ENCODE results near the gene CFAP410.

CFAP410 gene

DNA sequence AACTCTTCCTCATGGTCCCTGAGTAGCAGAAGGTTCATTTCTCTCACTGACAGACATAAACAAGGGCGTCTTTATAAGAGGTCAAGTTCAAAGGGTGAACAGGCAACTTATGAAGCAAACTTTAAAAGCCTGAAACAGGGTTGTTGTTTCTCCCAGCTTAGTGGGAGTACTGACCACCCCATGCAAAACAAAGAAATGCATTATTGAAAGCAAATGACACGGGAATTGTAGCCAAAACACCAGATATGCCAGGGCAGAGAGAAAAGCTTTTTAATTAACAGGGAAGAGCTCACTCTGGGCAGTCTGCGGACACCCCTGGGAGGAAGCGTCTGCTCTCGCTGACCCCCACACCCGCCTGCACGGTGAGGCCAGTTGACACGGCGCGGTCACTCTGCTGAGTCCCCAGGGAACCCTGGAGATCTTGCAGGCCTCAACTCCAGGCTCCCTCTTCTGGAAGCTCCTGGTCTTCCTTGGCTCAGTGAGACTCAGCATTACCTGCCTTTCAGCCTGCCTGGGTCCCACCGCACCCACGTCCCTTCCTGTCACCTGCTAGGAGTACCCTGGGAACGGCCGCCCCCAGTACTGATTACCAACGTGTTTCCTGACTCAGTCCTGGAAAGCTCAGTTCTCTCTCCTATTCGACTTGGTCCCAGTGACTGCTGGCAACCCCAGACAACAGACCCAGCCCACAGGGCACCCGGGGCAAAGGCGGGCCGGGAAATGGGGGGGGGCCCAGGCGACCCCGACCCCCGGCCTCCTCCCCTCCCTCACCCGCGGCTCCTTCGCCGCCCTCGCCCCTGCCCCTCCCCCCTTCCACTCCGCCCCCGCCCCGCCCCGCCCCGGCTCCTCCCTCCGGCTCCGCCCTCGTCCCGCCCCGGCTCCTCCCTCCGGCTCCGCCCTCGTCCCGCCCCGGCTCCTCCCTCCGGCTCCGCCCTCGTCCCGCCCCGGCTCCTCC lies 972 bp downstream of the CFAP410 start:
- H3K4me1 ChIP-seq (ENCODE audit: insufficient read depth, low read length, severe bottlenecking) = peaks cover 15% of the 10 kb centered on the region
- no peaks in the 10 kb centered on the region for H3K27me3 ChIP-seq (ENCODE audit: insufficient read depth, low read length)
- TF ChIP-seq, protein P1, sequence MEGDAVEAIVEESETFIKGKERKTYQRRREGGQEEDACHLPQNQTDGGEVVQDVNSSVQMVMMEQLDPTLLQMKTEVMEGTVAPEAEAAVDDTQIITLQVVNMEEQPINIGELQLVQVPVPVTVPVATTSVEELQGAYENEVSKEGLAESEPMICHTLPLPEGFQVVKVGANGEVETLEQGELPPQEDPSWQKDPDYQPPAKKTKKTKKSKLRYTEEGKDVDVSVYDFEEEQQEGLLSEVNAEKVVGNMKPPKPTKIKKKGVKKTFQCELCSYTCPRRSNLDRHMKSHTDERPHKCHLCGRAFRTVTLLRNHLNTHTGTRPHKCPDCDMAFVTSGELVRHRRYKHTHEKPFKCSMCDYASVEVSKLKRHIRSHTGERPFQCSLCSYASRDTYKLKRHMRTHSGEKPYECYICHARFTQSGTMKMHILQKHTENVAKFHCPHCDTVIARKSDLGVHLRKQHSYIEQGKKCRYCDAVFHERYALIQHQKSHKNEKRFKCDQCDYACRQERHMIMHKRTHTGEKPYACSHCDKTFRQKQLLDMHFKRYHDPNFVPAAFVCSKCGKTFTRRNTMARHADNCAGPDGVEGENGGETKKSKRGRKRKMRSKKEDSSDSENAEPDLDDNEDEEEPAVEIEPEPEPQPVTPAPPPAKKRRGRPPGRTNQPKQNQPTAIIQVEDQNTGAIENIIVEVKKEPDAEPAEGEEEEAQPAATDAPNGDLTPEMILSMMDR (IDR thresholded peaks at IDR 0.05; ENCODE audit: low read length) = no peak
- TF ChIP-seq EZH2 (IDR thresholded peaks at IDR 0.05; ENCODE audit: borderline replicate concordance, low read length) = no peak
- no peak overlapping the region for H3K9ac ChIP-seq (ENCODE audit: low read length)
- H3K9me2 ChIP-seq (ENCODE audit: low read depth, low read length) = no peaks in the 10 kb centered on the region
- peaks cover 10% of the 10 kb centered on the region; the same call in 1 of the 2 replicates for H3K36me3 ChIP-seq (ENCODE audit: insufficient read depth, low read length)
- no peaks in the 10 kb centered on the region for H3K79me2 ChIP-seq (ENCODE audit: insufficient read depth, low read length)
- H3F3A ChIP-seq (ENCODE audit: insufficient read depth, low read length) = peaks cover 4% of the 10 kb centered on the region; the same call in 1 of the 2 replicates
- H2AFZ ChIP-seq (ENCODE audit: low read length) = no peak overlapping the region
- no peak overlapping the region for H3K27ac ChIP-seq (ENCODE audit: low read depth, low read length, poor library complexity, severe bottlenecking)
- H3K4me2 ChIP-seq (ENCODE audit: low read length) = peak overlapping the region; percentile 62; the same call in 1 of the 2 replicates
- H3K4me3 ChIP-seq (ENCODE audit: low read depth, low read length, poor library complexity, severe bottlenecking) = peak overlapping the region; percentile 50
- no peaks in the 10 kb centered on the region for H3K9me3 ChIP-seq (ENCODE audit: low read length)
- H4K20me1 ChIP-seq (ENCODE audit: insufficient read depth, low read length) = no peaks in the 10 kb centered on the region

DNA sequence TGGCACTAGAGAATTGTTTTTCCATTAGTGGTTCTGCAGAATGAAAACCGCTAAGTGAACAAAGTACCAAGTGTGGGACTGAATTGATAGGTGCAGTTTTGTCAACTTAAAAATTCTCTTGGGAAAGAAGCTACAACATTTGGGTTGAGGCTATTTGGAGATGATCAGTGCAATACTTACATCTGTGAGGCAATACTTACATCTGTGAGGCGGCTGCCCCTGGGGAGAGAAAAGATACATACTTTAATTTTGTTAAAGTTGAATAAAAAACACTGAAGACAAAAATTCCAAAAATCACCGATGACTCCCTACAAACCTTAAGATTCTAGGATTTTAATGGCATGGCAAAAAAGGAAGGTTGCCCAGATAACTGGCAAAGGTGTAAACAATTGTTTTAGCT lies 1.7 kb downstream of the CFAP410 start:
- TF ChIP-seq, protein P1 (IDR thresholded peaks at IDR 0.05; ENCODE audit: low read length) = no peak
- no peak for TF ChIP-seq EZH2 (IDR thresholded peaks at IDR 0.05; ENCODE audit: borderline replicate concordance, low read length)
- Histone ChIP-seq H3K9me2 (ENCODE audit: low read depth, low read length) (no peaks in the 10 kb centered on the region), H3K9ac (ENCODE audit: low read length) (no peak overlapping the region), H3K27ac (ENCODE audit: low read depth, low read length, poor library complexity, severe bottlenecking) (no peak overlapping the region), H3K27me3 (ENCODE audit: insufficient read depth, low read length) (no peaks in the 10 kb centered on the region), H3K4me1 (ENCODE audit: insufficient read depth, low read length, severe bottlenecking) (peaks cover 15% of the 10 kb centered on the region), H3K4me2 (ENCODE audit: low read length) (no peak overlapping the region), H3K9me3 (ENCODE audit: low read length) (no peaks in the 10 kb centered on the region), H2AFZ (ENCODE audit: low read length) (no peak overlapping the region), H3F3A (ENCODE audit: insufficient read depth, low read length) (peaks cover 4% of the 10 kb centered on the region; the same call in 1 of the 2 replicates), H3K79me2 (ENCODE audit: insufficient read depth, low read length) (no peaks in the 10 kb centered on the region), H3K4me3 (ENCODE audit: low read depth, low read length, poor library complexity, severe bottlenecking) (no peak overlapping the region), H3K36me3 (ENCODE audit: insufficient read depth, low read length) (peaks cover 10% of the 10 kb centered on the region; the same call in 1 of the 2 replicates), H4K20me1 (ENCODE audit: insufficient read depth, low read length) (no peaks in the 10 kb centered on the region)

DNA sequence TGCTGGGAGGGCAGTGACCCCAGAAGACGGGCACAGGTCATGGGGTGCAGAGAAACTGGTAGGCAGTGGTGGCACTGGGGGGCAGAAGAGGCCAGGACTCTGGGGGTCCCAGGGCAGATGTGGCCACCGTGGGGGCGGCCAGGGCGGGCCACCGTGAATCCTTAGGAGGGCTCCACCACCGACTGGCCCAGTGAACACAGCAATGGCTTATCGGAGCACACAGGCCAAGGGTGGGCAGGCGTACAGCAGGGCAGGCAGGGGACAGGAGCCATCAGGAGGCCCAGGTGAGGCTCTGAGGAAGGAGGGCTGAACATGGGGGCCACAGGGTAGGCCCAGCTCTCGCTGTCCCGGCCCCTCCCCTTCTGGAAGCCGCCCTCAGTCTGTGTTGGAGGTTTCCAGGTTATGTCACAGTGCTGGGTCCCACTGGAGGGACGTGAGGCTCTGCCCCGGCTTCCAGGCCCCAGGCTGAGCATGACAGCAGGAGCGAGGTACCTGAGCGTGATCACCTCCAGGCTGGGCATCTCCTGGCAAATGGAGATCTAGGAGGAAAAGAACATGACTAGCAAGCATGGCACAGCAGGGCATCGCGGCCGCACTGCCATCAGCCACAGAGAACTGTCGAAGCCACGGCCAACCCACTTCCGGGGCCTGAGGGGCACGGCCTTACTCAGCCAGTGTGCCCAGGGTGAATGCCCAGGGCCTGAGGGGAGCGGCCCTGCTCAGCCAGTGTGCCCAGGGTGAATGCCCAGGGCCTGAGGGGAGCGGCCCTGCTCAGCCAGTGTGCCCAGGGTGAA lies 3.7 kb downstream of the CFAP410 start:
- Histone ChIP-seq H3K9me2 (ENCODE audit: low read depth, low read length) (no peaks in the 10 kb centered on the region), H3K9ac (ENCODE audit: low read length) (no peak overlapping the region), H2AFZ (ENCODE audit: low read length) (no peak overlapping the region), H3F3A (ENCODE audit: insufficient read depth, low read length) (peaks cover 4% of the 10 kb centered on the region; the same call in 1 of the 2 replicates), H3K27me3 (ENCODE audit: insufficient read depth, low read length) (no peaks in the 10 kb centered on the region), H3K4me2 (ENCODE audit: low read length) (no peak overlapping the region), H3K36me3 (ENCODE audit: insufficient read depth, low read length) (peaks cover 10% of the 10 kb centered on the region; the same call in 1 of the 2 replicates), H3K4me1 (ENCODE audit: insufficient read depth, low read length, severe bottlenecking) (peaks cover 15% of the 10 kb centered on the region), H3K79me2 (ENCODE audit: insufficient read depth, low read length) (no peaks in the 10 kb centered on the region), H3K27ac (ENCODE audit: low read depth, low read length, poor library complexity, severe bottlenecking) (no peak overlapping the region), H4K20me1 (ENCODE audit: insufficient read depth, low read length) (no peaks in the 10 kb centered on the region), H3K9me3 (ENCODE audit: low read length) (no peaks in the 10 kb centered on the region), H3K4me3 (ENCODE audit: low read depth, low read length, poor library complexity, severe bottlenecking) (no peak overlapping the region)
- TF ChIP-seq, protein P1 (IDR thresholded peaks at IDR 0.05; ENCODE audit: low read length) = no peak
- TF ChIP-seq EZH2 (IDR thresholded peaks at IDR 0.05; ENCODE audit: borderline replicate concordance, low read length) = no peak
